Ishikawa (cell line): ENCODE results near the gene FANCE.

Experiments used
- CEBPB ChIP-seq: IDR thresholded peaks from 2 replicates; pipeline ENCODE4 v1.6.1; 2012
- CREB1 ChIP-seq: IDR thresholded peaks from 2 replicates; pipeline ENCODE4 v1.6.1; 2012; ENCODE audit warnings: low read depth
- EGR1 ChIP-seq: IDR thresholded peaks from 2 replicates; pipeline ENCODE4 v1.6.1; 2012
- EP300 ChIP-seq: IDR thresholded peaks from 2 replicates; pipeline ENCODE4 v1.6.1; 2012; ENCODE audit warnings: borderline replicate concordance
- FOXM1 ChIP-seq: IDR thresholded peaks from 2 replicates; pipeline ENCODE4 v1.6.1; 2012; ENCODE audit warnings: low read depth, borderline replicate concordance
- NFIC ChIP-seq: IDR thresholded peaks from 2 replicates; pipeline ENCODE4 v1.6.1; 2012
- RAD21 ChIP-seq: IDR thresholded peaks from 2 replicates; pipeline ENCODE4 v1.6.1; 2012; ENCODE audit warnings: low read depth
- REST ChIP-seq: IDR thresholded peaks from 2 replicates; pipeline ENCODE4 v1.6.1; 2012; ENCODE audit warnings: low read depth, mild to moderate bottlenecking
- TAF1 ChIP-seq: IDR thresholded peaks from 2 replicates; pipeline ENCODE4 v1.6.1; 2012; ENCODE audit warnings: low read depth, mild to moderate bottlenecking
- TCF12 ChIP-seq: IDR thresholded peaks from 2 replicates; pipeline ENCODE4 v1.6.1; 2012; ENCODE audit warnings: low read depth
- TEAD4 ChIP-seq: IDR thresholded peaks from 2 replicates; pipeline ENCODE4 v1.6.1; 2012
- USF1 ChIP-seq: IDR thresholded peaks from 2 replicates; pipeline ENCODE4 v1.6.1; 2012
- YY1 ChIP-seq: IDR thresholded peaks from 2 replicates; pipeline ENCODE4 v1.6.1; 2012; ENCODE audit warnings: low read depth
- ZBTB7A ChIP-seq: IDR thresholded peaks from 2 replicates; pipeline ENCODE4 v1.6.1; 2012; ENCODE audit warnings: low read depth
- TF ChIP-seq, protein P1 (sequence below): IDR thresholded peaks from 2 replicates; pipeline ENCODE4 v1.6.1; 2012

FANCE gene

DNA sequence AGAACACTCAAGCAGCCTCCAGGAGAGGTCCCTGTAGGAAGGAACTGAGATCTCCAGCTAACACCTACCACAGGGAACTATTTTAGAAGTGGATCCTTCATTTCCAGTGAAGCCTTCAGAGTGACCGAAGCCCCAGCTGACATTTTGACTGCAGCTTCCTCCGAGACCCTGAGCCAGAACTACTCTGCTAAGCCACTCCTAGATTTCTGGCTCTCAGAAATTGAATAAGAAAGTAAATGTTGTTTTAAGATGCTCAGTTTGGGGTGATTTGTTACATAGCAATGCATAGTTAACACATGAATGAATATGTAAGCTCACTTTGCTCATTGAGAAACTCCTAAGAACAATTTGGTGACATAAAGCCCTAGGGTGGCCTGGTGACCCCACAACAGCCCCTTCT, 55.1 kb downstream of the FANCE start:
- TF ChIP-seq NFIC (no peak), YY1 (no peak), FOXM1 (no peak), TCF12 (no peak), TEAD4 (no peak), REST (no peak)

DNA sequence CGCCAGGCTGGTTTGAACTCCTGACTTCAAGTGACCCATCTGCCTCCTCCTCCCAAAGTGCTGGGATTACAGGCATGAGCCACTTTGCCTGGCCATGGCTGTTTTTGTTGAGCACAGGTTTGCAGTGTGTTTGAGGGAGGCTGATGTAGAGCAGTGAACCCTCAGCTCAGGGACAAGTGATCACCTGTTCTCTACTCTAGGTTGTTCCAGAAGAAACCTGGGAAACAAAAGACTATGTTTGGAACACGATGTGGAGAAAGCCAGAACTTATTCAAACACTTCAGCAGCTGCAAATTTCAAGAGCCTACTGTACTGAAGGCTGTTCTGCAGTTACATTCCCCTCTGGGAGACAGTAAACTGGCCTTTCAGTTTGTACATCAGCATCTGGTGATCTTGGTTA, 55.9 kb downstream of the FANCE start:
- TF ChIP-seq USF1 (no peak), TCF12 (no peak), RAD21 (no peak), TAF1 (no peak), FOXM1 (no peak), YY1 (no peak), EP300 (no peak), TEAD4 (no peak), ZBTB7A (no peak), REST (no peak), NFIC (no peak), CEBPB (no peak), EGR1 (no peak), CREB1 (no peak)
- TF ChIP-seq, protein P1, sequence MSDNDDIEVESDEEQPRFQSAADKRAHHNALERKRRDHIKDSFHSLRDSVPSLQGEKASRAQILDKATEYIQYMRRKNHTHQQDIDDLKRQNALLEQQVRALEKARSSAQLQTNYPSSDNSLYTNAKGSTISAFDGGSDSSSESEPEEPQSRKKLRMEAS = no peak

- TF ChIP-seq CREB1 (no peak), REST (no peak), RAD21 (no peak), ZBTB7A (no peak), CEBPB (no peak), FOXM1 (no peak), TEAD4 (no peak), YY1 (no peak), EP300 (no peak), TAF1 (no peak), TCF12 (no peak), NFIC (no peak), USF1 (no peak), EGR1 (no peak)
- TF ChIP-seq, protein P1 = no peak
These were observed 56.4 kb downstream of the FANCE start for GRCh38 chr6:35508542-35508941.

DNA sequence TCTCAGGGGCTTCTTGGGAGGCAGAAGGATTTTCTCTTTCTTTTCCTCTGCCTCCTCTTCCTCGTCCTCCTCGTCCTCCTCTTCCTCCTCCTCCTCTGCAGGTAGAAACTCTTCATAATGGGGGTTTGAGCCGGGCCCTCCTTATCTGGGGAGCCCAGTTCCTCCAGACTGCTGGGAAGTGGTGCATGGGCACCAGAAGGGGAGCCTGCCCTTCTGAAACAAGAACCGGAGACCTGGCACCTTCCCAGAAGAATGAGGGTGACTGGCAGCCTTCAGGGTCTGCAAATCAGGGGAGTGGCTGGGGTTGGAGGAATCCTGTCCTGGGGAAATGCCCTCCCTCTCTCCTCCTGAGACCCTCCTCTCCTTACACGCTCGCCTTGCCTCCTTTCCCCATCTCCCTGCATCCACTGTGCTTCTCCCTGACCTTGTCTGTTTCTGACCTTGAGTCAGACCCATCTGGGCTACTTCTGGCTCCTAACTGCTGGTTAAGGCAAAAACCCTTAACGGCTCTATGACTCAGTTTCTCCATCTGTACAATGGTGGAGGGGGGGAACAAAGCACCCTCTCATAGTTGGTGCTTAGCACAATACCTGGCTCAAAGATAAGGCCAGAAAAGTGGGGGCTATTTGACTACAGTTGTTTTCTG, 58.9 kb downstream of the FANCE start:
- TF ChIP-seq FOXM1 (no peak), EGR1 (no peak), CEBPB (no peak), NFIC (no peak), RAD21 (no peak), YY1 (no peak), CREB1 (no peak), USF1 (no peak), ZBTB7A (no peak), TCF12 (no peak), TEAD4 (no peak), TAF1 (no peak), EP300 (no peak), REST (no peak)
- TF ChIP-seq, protein P1 = no peak
